Amygdala (tissue), 56 donors: Measurements from ENCODE around the gene LYST.
"Not testable (repeated sequence)": the region's sequence is repeated elsewhere in the genome, so short reads cannot be mapped to it uniquely, and the experiment has no call there.

Source experiments
- DNase-seq, 56 donors: peaks; one replicate each; lab custom pipeline; 2025; lab: John Stamatoyannopoulos, UW

The LYST gene

GRCh38 chr1:235622936-235623779 is 243.5 kb downstream of the LYST start:
- no peak for DNase-seq

- not testable (repeated sequence) for DNase-seq
Measured at GRCh38 chr1:235619149-235619548, 247.6 kb downstream of the LYST start.

GRCh38 chr1:235617808-235618207 is 248.9 kb downstream of the LYST start:
- DNase-seq: no peak

GRCh38 chr1:235617140-235617539 is 249.6 kb downstream of the LYST start:
- no peak for DNase-seq

- no peak for DNase-seq
Measured at GRCh38 chr1:235614442-235614954, 252.2 kb downstream of the LYST start.

GRCh38 chr1:235613602-235614001 is 253.1 kb downstream of the LYST start:
- no peak for DNase-seq

GRCh38 chr1:235612761-235613160 is 253.9 kb downstream of the LYST start:
- DNase-seq: no peak
